Mesothelial cell of epicardium (in vitro differentiated cells): ENCODE data around the gene KIF7. TPM values are rescaled to one million over a fixed set of nuclear protein-coding genes. Genes with fewer than 3 reads are reported as not detected.
A peak's percentile ranks its signal among the peaks of the same experiment; 100 is the strongest.

Experiments
- DNase-seq, 2 experiments: peaks; one replicate each; pipeline ENCODE4 v3.0.0; 2021; ENCODE audit warnings: low spot score in 2 of 2; ENCODE audit not compliant: unreplicated experiment in 2 of 2
- H3K27ac Mint-ChIP-seq: 2 replicates; pipeline ENCODE4 v1.8.0; 2021; ENCODE audit warnings: mixed read lengths
- H3K27me3 Mint-ChIP-seq: 2 replicates; pipeline ENCODE4 v1.8.0; 2021; ENCODE audit warnings: low read depth, mixed read lengths
- H3K36me3 Mint-ChIP-seq: 2 replicates; pipeline ENCODE4 v1.8.0; 2021; ENCODE audit warnings: mixed read lengths
- H3K4me1 Mint-ChIP-seq: 2 replicates; pipeline ENCODE4 v1.8.0; 2021; ENCODE audit warnings: mixed read lengths
- H3K4me3 Mint-ChIP-seq: 2 replicates; pipeline ENCODE4 v1.8.0; 2021; ENCODE audit warnings: mild to moderate bottlenecking, moderate library complexity, mixed read lengths
- H3K9me3 Mint-ChIP-seq: 2 replicates; pipeline ENCODE4 v1.8.0; 2021; ENCODE audit warnings: mixed read lengths
- total RNA-seq: library from RNA; stranded (reverse); gene quantifications from 3 replicates; pipeline ENCODE4 v1.2.1, GENCODE V29; 2021
- TF ChIP-seq, protein P1 (sequence below): fragments of 200-600 bp; sonication (generic); IDR thresholded peaks from one replicate; pipeline ENCODE4 v1.5.0; 2021; ENCODE audit warnings: antibody characterized with exemption; ENCODE audit not compliant: unreplicated experiment

The KIF7 gene
- total RNA-seq, 1 donor from 2014 or later = 30.1 TPM

- TF ChIP-seq, protein P1, sequence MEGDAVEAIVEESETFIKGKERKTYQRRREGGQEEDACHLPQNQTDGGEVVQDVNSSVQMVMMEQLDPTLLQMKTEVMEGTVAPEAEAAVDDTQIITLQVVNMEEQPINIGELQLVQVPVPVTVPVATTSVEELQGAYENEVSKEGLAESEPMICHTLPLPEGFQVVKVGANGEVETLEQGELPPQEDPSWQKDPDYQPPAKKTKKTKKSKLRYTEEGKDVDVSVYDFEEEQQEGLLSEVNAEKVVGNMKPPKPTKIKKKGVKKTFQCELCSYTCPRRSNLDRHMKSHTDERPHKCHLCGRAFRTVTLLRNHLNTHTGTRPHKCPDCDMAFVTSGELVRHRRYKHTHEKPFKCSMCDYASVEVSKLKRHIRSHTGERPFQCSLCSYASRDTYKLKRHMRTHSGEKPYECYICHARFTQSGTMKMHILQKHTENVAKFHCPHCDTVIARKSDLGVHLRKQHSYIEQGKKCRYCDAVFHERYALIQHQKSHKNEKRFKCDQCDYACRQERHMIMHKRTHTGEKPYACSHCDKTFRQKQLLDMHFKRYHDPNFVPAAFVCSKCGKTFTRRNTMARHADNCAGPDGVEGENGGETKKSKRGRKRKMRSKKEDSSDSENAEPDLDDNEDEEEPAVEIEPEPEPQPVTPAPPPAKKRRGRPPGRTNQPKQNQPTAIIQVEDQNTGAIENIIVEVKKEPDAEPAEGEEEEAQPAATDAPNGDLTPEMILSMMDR = no peak
- no peaks in the 10 kb centered on the region for H3K9me3 Mint-ChIP-seq
- H3K36me3 Mint-ChIP-seq = peaks cover 4% of the 10 kb centered on the region
- peaks cover 10% of the 10 kb centered on the region for H3K27me3 Mint-ChIP-seq
- peak overlapping the region; percentile 89 for H3K4me3 Mint-ChIP-seq
- peak overlapping the region; percentile 92 for H3K27ac Mint-ChIP-seq
- peaks cover 19% of the 10 kb centered on the region for H3K4me1 Mint-ChIP-seq
- DNase-seq = no peak
Measured at GRCh38 chr15:89656116-89656815, 999 bp upstream of the KIF7 start.

DNA sequence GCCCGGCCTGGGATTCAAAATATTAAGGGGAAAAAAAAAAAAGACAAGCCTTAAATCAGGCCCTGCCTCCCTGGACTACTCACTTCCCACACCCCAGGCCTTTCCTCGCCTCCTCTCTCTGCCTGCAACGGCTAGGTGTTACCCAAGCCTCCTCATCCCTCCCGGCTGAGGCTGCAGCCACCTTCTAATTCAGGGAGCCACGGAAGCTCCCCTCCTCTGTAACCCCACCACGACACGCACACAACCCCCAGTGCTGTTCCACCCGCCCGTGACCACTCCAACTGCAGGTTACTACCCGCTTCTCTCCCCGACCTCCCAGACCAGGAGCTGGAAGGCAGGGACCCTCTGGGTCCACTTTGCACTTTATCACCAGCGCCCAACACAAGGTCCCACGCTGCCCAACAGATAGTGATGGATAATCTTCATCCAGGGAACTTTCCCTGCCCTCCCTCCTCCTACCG is 936 bp downstream of the KIF7 start:
- Mint-ChIP-seq H3K27ac (peak overlapping the region; percentile 94), H3K27me3 (peaks cover 2% of the 10 kb centered on the region), H3K36me3 (peaks cover 10% of the 10 kb centered on the region), H3K4me1 (peaks cover 19% of the 10 kb centered on the region), H3K9me3 (no peaks in the 10 kb centered on the region), H3K4me3 (peak overlapping the region; percentile 89)
- DNase-seq = no peak
- TF ChIP-seq, protein P1 = no peak

- TF ChIP-seq, protein P1 = no peak
- no peak for DNase-seq
- H3K27ac Mint-ChIP-seq = no peak overlapping the region
- no peaks in the 10 kb centered on the region for H3K9me3 Mint-ChIP-seq
- H3K4me1 Mint-ChIP-seq = peaks cover 19% of the 10 kb centered on the region
- peaks cover 10% of the 10 kb centered on the region for H3K36me3 Mint-ChIP-seq
- H3K27me3 Mint-ChIP-seq = no peaks in the 10 kb centered on the region
- H3K4me3 Mint-ChIP-seq = peak overlapping the region; percentile 89
Measured at GRCh38 chr15:89653578-89653977, 1.7 kb downstream of the KIF7 start.

DNA sequence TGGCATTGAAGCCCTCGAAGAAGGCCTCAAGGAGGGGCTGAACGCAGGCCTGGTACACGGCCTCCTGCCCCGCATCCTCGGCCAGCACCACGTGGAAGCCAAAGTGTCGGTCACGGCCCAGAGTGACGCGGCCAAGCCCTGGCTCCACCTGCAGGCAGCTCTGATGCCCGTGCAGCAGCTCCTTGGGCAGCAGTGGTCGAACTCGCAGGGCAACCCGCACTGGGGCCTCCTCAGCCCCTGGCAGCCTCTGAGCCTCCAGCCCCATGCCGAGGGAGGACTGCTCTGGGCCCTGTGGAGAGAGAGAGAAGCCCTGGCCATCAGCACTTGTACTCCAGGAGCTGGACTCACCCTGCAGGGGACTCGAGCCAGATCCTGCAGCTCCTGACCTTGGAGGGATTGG is 2.6 kb downstream of the KIF7 start:
- no peaks in the 10 kb centered on the region for H3K27me3 Mint-ChIP-seq
- no peaks in the 10 kb centered on the region for H3K9me3 Mint-ChIP-seq
- TF ChIP-seq, protein P1 = no peak
- H3K27ac Mint-ChIP-seq = no peak overlapping the region
- peaks cover 19% of the 10 kb centered on the region for H3K4me1 Mint-ChIP-seq
- no peak overlapping the region for H3K4me3 Mint-ChIP-seq
- DNase-seq = no peak
- H3K36me3 Mint-ChIP-seq = peaks cover 14% of the 10 kb centered on the region

GRCh38 chr15:89652131-89652530 is 3.1 kb downstream of the KIF7 start:
- H3K9me3 Mint-ChIP-seq = no peaks in the 10 kb centered on the region
- peaks cover 22% of the 10 kb centered on the region for H3K4me1 Mint-ChIP-seq
- no peak overlapping the region for H3K27ac Mint-ChIP-seq
- H3K4me3 Mint-ChIP-seq = peak overlapping the region; percentile 16
- no peaks in the 10 kb centered on the region for H3K27me3 Mint-ChIP-seq
- TF ChIP-seq, protein P1 = no peak
- no peak for DNase-seq
- H3K36me3 Mint-ChIP-seq = peaks cover 16% of the 10 kb centered on the region
